GM20000 (cell line): ENCODE results near the gene ZNF831.
A peak's percentile ranks its signal among the peaks of the same experiment; 100 is the strongest.

Experiments
- DNase-seq: peaks from one replicate; pipeline ENCODE4 v3.0.0; 2012; ENCODE audit warnings: low spot score
- TF ChIP-seq, protein P1 (sequence below): IDR thresholded peaks from 2 replicates; pipeline ENCODE4 v1.5.1; 2012; ENCODE audit warnings: mild to moderate bottlenecking, control low read depth; ENCODE audit errors: extremely low read depth, missing control alignments

The ZNF831 gene

GRCh38 chr20:59194023-59194935 is 30.7 kb downstream of the ZNF831 start:
- no peak for DNase-seq
- TF ChIP-seq, protein P1, sequence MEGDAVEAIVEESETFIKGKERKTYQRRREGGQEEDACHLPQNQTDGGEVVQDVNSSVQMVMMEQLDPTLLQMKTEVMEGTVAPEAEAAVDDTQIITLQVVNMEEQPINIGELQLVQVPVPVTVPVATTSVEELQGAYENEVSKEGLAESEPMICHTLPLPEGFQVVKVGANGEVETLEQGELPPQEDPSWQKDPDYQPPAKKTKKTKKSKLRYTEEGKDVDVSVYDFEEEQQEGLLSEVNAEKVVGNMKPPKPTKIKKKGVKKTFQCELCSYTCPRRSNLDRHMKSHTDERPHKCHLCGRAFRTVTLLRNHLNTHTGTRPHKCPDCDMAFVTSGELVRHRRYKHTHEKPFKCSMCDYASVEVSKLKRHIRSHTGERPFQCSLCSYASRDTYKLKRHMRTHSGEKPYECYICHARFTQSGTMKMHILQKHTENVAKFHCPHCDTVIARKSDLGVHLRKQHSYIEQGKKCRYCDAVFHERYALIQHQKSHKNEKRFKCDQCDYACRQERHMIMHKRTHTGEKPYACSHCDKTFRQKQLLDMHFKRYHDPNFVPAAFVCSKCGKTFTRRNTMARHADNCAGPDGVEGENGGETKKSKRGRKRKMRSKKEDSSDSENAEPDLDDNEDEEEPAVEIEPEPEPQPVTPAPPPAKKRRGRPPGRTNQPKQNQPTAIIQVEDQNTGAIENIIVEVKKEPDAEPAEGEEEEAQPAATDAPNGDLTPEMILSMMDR, result no peak

GRCh38 chr20:59195316-59195993 is 31.8 kb downstream of the ZNF831 start:
- TF ChIP-seq, protein P1, result no peak
- no peak for DNase-seq

GRCh38 chr20:59204165-59204894 is 40.7 kb downstream of the ZNF831 start:
- no peak for DNase-seq
- TF ChIP-seq, protein P1, result no peak

- DNase-seq, result no peak
- TF ChIP-seq, protein P1, result no peak
These were observed 41.4 kb downstream of the ZNF831 start for GRCh38 chr20:59205044-59205443.

- TF ChIP-seq, protein P1, result no peak
- no peak for DNase-seq
These were observed 43.6 kb downstream of the ZNF831 start for GRCh38 chr20:59207235-59207634.

DNA sequence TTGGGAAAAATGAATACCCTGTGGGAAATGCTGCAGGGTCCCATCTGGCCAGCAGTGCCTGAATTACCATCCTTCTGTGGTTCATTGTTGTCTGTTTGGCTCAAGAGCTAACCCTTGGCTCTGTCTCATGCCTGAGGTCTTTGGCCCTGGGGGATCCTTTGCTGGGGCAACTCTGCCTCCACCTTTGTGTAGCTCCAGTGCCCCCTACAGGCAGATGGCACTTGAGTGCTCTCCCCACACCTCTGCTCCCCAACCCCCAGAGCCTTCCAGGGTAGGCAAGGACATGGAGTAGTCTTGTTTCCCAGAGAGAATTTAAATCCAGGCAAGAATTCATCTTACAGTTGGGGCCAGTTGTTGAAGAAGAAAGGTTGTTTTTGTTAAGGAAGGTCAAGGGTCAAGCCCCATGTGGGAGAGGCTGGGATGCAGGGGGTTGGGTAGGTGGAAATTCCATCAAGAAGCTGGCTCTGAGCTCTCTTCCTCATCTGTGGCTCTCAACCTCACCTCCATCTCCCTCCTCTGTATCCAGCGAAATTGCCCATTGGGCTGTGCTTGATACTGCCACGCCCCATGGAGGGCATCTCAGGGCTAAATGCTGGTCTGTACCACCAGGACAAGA is 44.2 kb downstream of the ZNF831 start:
- DNase-seq, result peak; percentile 88
- TF ChIP-seq, protein P1, result peak; percentile 90
